GM19023 (cell line): ENCODE measurements around the gene FILIP1L.

Experiments
- ATAC-seq: cut with Tn5 transposase; IDR thresholded peaks from one replicate; pipeline ENCODE4 v1.9.1; 2021; ENCODE audit warnings: mild to moderate bottlenecking, moderate library complexity; ENCODE audit not compliant: unreplicated experiment

Gene FILIP1L

DNA sequence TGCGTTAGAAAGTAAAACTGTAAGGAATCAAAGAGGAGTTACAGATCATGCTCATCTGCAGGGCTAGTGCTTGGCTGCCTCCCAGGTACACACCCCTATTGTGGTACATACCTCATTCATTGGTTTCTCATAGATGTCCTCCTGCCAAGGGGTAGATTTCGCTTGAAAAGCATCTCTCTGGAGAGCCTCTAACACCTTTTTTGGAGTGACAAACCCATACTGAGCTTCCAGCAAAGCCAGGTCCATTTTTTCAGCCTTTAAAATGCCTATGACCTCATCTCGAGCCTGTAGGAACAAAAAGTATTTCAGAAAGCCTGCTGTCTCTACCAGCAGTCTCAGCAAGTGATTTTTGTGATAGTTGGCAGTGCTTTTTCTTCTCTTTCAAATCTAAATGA lies 184.6 kb downstream of the FILIP1L start:
- no peak for ATAC-seq

DNA sequence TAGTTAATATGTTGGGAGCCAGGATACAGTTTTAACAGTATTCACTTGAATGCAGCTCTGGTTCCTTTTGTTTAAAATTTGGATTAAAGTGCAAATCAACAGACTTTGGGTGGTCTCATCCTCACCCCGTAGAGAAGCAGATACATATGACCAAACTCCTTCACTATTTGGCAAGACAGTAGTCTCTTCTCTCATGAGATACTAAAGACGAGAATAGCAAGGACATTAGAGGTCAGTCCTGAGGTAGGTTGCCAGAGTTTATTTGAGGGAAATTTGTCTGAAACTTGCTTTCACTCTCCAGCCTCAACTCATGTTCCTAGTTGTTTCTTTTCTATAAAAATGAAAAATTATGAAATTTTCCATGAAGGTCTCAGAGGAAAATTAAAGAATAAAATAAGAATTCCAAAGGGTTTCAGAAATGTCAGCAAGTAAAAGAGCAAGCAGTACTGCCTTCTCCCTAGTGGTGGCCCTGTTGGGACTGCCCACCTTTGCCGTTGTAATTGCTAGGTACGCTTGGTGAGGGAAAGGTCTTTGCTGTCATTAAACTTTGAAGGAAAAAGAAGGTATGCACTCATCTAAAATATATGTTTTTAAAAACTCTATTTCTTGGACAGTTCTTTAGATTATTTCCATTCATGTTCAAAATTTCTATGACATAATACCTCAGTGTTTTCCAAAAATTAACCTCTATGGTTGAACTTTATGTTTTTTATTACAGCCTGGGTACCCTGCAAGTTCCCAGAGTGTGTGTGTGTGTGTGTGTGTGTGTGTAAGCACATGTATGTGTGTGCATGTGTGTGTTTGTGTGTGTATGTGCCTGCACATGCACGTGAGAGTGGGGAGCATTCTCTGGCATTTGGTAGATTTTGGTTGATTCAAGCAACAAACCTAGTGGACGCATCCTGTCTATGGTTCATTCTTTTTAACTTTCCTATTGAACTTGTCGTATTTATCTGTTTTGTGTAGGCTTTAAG lies 185.2 kb downstream of the FILIP1L start:
- no peak for ATAC-seq

- no peak for ATAC-seq
Measured at GRCh38 chr3:99927671-99928457, 186.4 kb downstream of the FILIP1L start.

GRCh38 chr3:99925584-99926230 lies 188.6 kb downstream of the FILIP1L start:
- no peak for ATAC-seq

- no peak for ATAC-seq
Measured at GRCh38 chr3:99923873-99924272, 190.4 kb downstream of the FILIP1L start.

GRCh38 chr3:99921986-99922385 lies 192.3 kb downstream of the FILIP1L start:
- ATAC-seq: no peak

DNA sequence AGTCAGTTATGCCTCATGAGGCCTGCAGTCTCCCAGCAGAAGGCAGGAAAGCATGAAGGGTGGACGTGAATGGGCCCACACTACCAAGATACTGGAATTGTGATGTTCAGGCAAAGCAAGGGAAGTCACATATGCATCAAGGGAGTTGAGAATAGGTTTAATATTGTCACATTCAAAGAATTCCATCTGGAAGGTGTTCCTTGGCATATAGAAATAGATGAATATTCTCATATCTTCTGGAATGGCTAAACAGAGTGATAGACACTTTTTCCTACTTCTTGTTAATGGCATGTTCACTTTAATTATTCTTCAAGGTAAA lies 193.0 kb downstream of the FILIP1L start:
- no peak for ATAC-seq

- no peak for ATAC-seq
Measured at GRCh38 chr3:99920481-99921376, 193.6 kb downstream of the FILIP1L start.

DNA sequence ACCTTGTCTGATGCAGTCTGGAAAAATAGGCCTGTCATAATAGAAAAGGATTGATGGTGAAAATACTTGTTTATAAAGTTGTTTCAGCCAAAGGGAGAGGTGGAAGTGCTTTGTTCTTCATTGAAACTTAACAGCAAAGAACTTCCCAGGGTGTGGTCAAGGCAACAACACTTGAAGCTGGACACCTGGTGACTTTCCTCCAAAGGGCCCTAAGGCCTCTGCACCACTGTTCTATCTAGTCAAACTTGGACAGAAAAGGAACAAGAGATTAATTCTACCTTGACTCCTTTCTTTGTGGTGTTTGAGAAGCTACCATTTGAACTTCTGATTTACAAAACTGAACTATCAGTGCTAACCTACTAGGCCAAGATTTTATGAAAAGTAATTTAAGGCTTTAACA lies 194.6 kb downstream of the FILIP1L start:
- no peak for ATAC-seq

DNA sequence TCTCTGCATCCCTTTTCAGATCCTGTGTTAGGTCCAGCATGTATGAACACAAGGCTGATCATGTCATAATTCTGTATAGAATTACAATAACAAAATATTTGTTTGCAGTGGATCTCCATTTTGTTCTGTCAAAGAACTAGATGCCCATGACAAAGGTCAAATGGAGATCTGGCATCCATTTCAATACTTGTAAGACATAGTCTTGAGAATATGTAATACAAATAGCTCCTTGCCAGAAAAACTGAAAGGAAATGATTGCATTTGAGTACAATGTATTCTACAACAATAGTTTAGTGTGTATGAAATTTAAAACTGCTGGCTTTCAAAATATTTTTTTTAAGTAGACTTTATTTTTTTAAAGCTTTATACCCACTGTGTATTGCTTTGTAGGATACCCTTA lies 195.6 kb downstream of the FILIP1L start:
- no peak for ATAC-seq

GRCh38 chr3:99915906-99916432 lies 198.3 kb downstream of the FILIP1L start:
- no peak for ATAC-seq

DNA sequence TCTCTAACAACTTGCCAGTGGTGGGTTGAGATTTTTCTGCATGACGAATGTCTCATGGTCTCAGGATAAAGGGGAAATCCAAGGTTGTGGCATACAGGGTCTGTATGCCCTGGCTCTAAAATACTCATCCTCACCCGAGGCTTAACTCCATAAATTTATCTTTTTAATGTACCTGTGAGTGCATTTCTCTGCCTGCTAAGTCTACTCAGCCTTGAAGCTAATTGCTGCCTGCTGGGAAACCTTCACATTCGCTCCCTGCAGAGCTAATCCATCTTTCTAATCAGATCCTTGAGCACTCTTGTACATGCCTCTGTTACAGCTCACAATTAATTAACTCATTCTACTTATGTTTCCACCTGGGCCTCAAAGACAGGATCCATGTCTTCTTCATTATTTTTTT lies 202.9 kb downstream of the FILIP1L start:
- ATAC-seq: no peak

GRCh38 chr3:99910752-99911290 lies 203.5 kb downstream of the FILIP1L start:
- ATAC-seq: no peak

DNA sequence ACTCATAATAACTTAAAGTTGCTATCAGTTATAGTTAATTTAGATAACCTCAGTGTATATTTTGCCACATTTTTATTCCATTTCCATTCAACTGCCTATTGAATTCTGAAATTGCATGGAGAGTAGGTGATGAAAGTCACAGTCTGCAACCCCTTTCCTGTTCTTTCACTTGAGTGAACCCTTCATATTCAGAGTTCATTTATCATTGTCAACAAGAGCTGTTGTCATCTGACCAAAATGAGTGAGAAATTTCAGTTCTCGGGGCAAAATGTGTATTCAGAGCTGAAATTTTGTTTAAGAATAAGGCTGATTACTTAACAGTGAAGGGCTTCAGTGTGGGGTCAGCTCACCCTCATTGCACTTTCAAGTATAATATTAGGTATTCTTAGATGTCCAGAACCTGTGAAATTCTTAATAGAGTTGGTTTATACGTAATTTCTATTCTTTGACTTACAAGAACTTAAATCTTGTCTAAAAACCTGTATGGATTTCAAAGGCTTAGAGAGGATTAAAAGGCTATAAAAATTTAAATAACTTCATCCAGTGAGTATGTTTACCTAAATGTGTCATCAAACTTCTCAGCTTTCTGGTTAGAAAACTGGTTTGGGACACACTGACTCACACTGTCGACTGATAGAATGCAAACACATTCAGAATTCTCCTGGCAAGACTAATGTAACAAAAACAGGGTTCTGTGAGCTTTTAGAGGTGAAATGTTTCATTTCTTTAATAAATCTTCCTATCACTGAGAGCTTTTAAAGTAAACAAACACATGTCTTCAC lies 204.4 kb downstream of the FILIP1L start:
- no peak for ATAC-seq

GRCh38 chr3:99907959-99908544 lies 206.2 kb downstream of the FILIP1L start:
- ATAC-seq: no peak

DNA sequence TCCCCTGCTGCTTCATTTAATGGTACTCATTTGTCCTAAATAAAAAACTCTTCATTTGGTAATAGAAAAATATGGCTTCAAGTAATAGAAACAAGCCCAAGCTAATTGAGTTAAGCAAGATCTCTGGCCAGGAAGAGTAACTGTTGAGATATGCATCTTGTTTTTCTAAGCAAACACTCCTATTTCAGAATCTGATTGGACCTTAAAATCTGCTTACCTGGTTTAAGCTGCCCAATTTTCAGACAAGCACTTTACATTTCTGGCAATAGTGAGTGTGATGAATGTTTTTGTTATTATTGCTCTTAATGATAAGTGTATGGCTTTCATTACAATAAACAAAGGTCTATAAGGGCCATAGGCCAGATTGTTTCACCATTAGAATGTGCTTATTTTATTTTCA lies 210.4 kb downstream of the FILIP1L start:
- no peak for ATAC-seq

- no peak for ATAC-seq
Measured at GRCh38 chr3:99902091-99902490, 212.2 kb downstream of the FILIP1L start.

- ATAC-seq: no peak
Measured at GRCh38 chr3:99901200-99901926, 212.9 kb downstream of the FILIP1L start.
